Prostate gland (tissue), 2 donors: Measurements from ENCODE around the gene RSBN1.

Experiments
- CTCF ChIP-seq, 4 experiments: fragments of 200-600 bp in 2 of 4; fragments of 450-650 bp in 2 of 4; sonication (generic) in 2 of 4; IDR thresholded peaks; 1 replicate in 3 of 4; 2 replicates in 1 of 4; pipeline ENCODE4 v1.5.1; 2016 to 2019; ENCODE audit warnings: antibody characterized with exemption in 4 of 4, mild to moderate bottlenecking in 2 of 4, moderate library complexity in 2 of 4
- POLR2A ChIP-seq: fragments of 450-650 bp; IDR thresholded peaks from one replicate; pipeline ENCODE4 v1.6.1; 2016; ENCODE audit warnings: antibody characterized with exemption, mild to moderate bottlenecking

- TF ChIP-seq CTCF (IDR thresholded peaks at IDR 0.05) (peak; percentile 28 to 73 (median 68)), POLR2A (no peak)
Measured at GRCh38 chr1:113835686-113836290, 23.5 kb upstream of the RSBN1 start.
